K562 (cell line): Measurements from ENCODE around the gene DACT1. TPM values are rescaled to one million over a fixed set of nuclear protein-coding genes. Genes with fewer than 3 reads are reported as not detected.

ENCODE experiments used
- ATAC-seq: fragments of 200-7000 bp; cut with Tn5 transposase; 3 replicates; pipeline ENCODE4 v1.9.1; 2020; ENCODE audit warnings: moderate library complexity
- BruUV-seq: library from RNA; stranded (reverse); fragments of 400-500 nt; replicated peaks from 2 replicates; lab custom pipeline; 2021; lab: Mats Ljungman, UMichigan
- CTCF ChIA-PET: fragments of 300-600 bp; formaldehyde crosslinking; extraction: SDS; loops from one replicate; lab custom pipeline; 2021; ENCODE audit warnings: low intra/inter-chr PET ratio; lab: Yijun Ruan, JAX
- POLR2A ChIA-PET: fragments of 300-600, 350-650 bp; sonication (Branson Sonifier 250); formaldehyde crosslinking; extraction: SDS; loops from one replicate; lab custom pipeline; 2021; ENCODE audit warnings: antibody characterized with exemption, inconsistent platforms; lab: Yijun Ruan, JAX
- DNase-seq, 4 experiments: peaks; one replicate each; pipeline versions ENCODE4 v3.0.0 to v3.0.0-alpha.2; 2011 to 2018; ENCODE audit warnings: low spot score in 3 of 4, mixed read lengths in 3 of 4; ENCODE audit errors: extremely low read depth in 1 of 4
- FAIRE-seq: peaks from 2 replicates; lab custom pipeline; 2011; peaks lifted over from hg19 to GRCh38; lab: Jason Lieb, UNC
- H2AFZ ChIP-seq: 2 replicates; pipeline ENCODE4 v1.6.0; 2011; ENCODE audit warnings: low read depth, low read length, control low read depth, inconsistent platforms
- H3K27ac ChIP-seq: fragments of 200-600 bp; 3 replicates; pipeline ENCODE4 v1.8.0; 2011; ENCODE audit warnings: low read depth, mild to moderate bottlenecking, control low read depth, inconsistent platforms, low read length, moderate library complexity, mixed read lengths; ENCODE audit errors: extremely low read depth
- H3K27me3 ChIP-seq, 2 experiments: fragments of 300-600 bp in 1 of 2; 2 replicates in 1 of 2; 3 replicates in 1 of 2; pipeline versions ENCODE4 v1.6.0 to v1.8.0; 2011; ENCODE audit warnings: inconsistent platforms in 2 of 2, low read length in 2 of 2, mild to moderate bottlenecking in 1 of 2, mixed read lengths in 1 of 2, moderate library complexity in 1 of 2; ENCODE audit not compliant: control insufficient read depth in 2 of 2, insufficient read depth in 2 of 2
- H3K36me3 ChIP-seq: fragments of 300-600 bp; 3 replicates; pipeline ENCODE4 v1.8.0; 2011; ENCODE audit warnings: mild to moderate bottlenecking, low read length, inconsistent platforms; ENCODE audit not compliant: control insufficient read depth, insufficient read depth
- H3K4me1 ChIP-seq, 2 experiments: fragments of 200-600 bp in 1 of 2; replicated peaks in 1 of 2; 2 replicates in 1 of 2; 3 replicates in 1 of 2; pipeline versions ENCODE4 v1.5.1 to v1.8.0; 2011; ENCODE audit warnings: inconsistent platforms in 2 of 2, low read length in 2 of 2, mild to moderate bottlenecking in 1 of 2, mixed read lengths in 1 of 2, moderate library complexity in 1 of 2; ENCODE audit not compliant: control insufficient read depth in 2 of 2, insufficient read depth in 2 of 2
- H3K4me2 ChIP-seq: 2 replicates; pipeline ENCODE4 v1.6.1; 2011; ENCODE audit warnings: low read length, control low read depth, inconsistent platforms, mixed read lengths; ENCODE audit not compliant: insufficient read depth
- H3K4me3 ChIP-seq: fragments of 200-600 bp; sonication (generic), shearing (Covaris generic); 2 replicates; pipeline ENCODE4 v1.5.1; 2016; ENCODE audit warnings: control low read depth, inconsistent platforms
- H3K79me2 ChIP-seq: fragments of 200-600 bp; 3 replicates; pipeline ENCODE4 v1.8.0; 2011; ENCODE audit warnings: low read length, inconsistent platforms; ENCODE audit not compliant: control insufficient read depth, insufficient read depth
- H3K9ac ChIP-seq, 2 experiments: 2 replicates each; pipeline versions ENCODE4 v1.6.0 to v1.6.1; 2011; ENCODE audit warnings: low read depth in 2 of 2, low read length in 2 of 2, control low read depth in 1 of 2, inconsistent platforms in 1 of 2, mild to moderate bottlenecking in 1 of 2, mixed read lengths in 1 of 2; ENCODE audit not compliant: insufficient read depth in 1 of 2
- H3K9me1 ChIP-seq: one replicate; pipeline ENCODE4 v1.6.0; 2011; ENCODE audit warnings: inconsistent platforms, mild to moderate bottlenecking, low read length, moderate library complexity; ENCODE audit not compliant: control insufficient read depth, insufficient read depth
- H3K9me3 ChIP-seq: replicated peaks from 2 replicates; pipeline ENCODE4 v1.5.1; 2011; ENCODE audit warnings: low read depth, low read length, inconsistent platforms; ENCODE audit not compliant: control insufficient read depth, insufficient read depth
- H4K20me1 ChIP-seq: replicated peaks from 2 replicates; pipeline ENCODE4 v1.6.1; 2011; ENCODE audit warnings: low read length, inconsistent platforms, mixed read lengths; ENCODE audit not compliant: control insufficient read depth, insufficient read depth
- CUX1 ChIP-seq: fragments of 200-800 bp; sonication (Bioruptor generic); IDR thresholded peaks from 2 replicates; pipeline ENCODE4 v1.6.1; 2016; ENCODE audit warnings: missing genetic modification characterization, missing compliant biosample characterization
- FIP1L1 ChIP-seq: fragments of 200-400 bp; formaldehyde crosslinking; IDR thresholded peaks from 2 replicates; pipeline ENCODE4 v1.6.1; 2018; ENCODE audit warnings: mild to moderate bottlenecking, low read depth, low read length; ENCODE audit not compliant: poor library complexity, severe bottlenecking
- GATA2 ChIP-seq: sonication (generic); formaldehyde crosslinking; IDR thresholded peaks from 2 replicates; pipeline ENCODE4 v1.4.0; 2020; ENCODE audit warnings: mild to moderate bottlenecking, missing genetic modification reagents
- HEY1 ChIP-seq: fragments of 250-450 bp; sonication (Bioruptor Pico); IDR thresholded peaks from 2 replicates; pipeline ENCODE4 v1.5.0; 2020; ENCODE audit warnings: mild to moderate bottlenecking, moderate library complexity, borderline replicate concordance
- HNRNPUL1 ChIP-seq: fragments of 200-400 bp; formaldehyde crosslinking; IDR thresholded peaks from 2 replicates; pipeline ENCODE4 v1.6.1; 2017; ENCODE audit warnings: low read length
- LCOR ChIP-seq: sonication (generic); formaldehyde crosslinking; IDR thresholded peaks from 2 replicates; pipeline ENCODE4 v1.8.0; 2022; ENCODE audit warnings: mild to moderate bottlenecking, missing genetic modification reagents
- NCOR1 ChIP-seq: fragments of 450-650 bp; IDR thresholded peaks from 2 replicates; pipeline ENCODE4 v1.6.1; 2016; ENCODE audit warnings: mild to moderate bottlenecking, moderate library complexity
- NFATC3 ChIP-seq: fragments of 450-650 bp; IDR thresholded peaks from 2 replicates; pipeline ENCODE4 v1.6.1; 2017; ENCODE audit warnings: mild to moderate bottlenecking
- PTTG1 ChIP-seq: fragments of 450-650 bp; IDR thresholded peaks from 2 replicates; pipeline ENCODE4 v1.6.1; 2016; ENCODE audit warnings: low read depth, mild to moderate bottlenecking, missing genetic modification characterization, missing compliant biosample characterization
- RFX1 ChIP-seq: fragments of 450-650 bp; IDR thresholded peaks from 2 replicates; pipeline ENCODE4 v1.6.1; 2016; ENCODE audit warnings: mild to moderate bottlenecking, moderate library complexity
- TEAD2 ChIP-seq: fragments of 450-650 bp; IDR thresholded peaks from 2 replicates; pipeline ENCODE4 v1.6.1; 2016; ENCODE audit warnings: missing genetic modification characterization, control low read depth, missing compliant biosample characterization
- THRA ChIP-seq: fragments of 450-650 bp; IDR thresholded peaks from 2 replicates; pipeline ENCODE4 v1.6.1; 2017; ENCODE audit warnings: mild to moderate bottlenecking, moderate library complexity
- YY1 ChIP-seq, 3 experiments: IDR thresholded peaks; 2 replicates each; pipeline ENCODE4 v1.6.1; 2011; ENCODE audit warnings: low read length in 2 of 3, mild to moderate bottlenecking in 2 of 3, moderate library complexity in 2 of 3, borderline replicate concordance in 1 of 3, control low read depth in 1 of 3, low read depth in 1 of 3; ENCODE audit not compliant: insufficient read depth in 3 of 3, insufficient replicate concordance in 2 of 3, control insufficient read depth in 1 of 3, insufficient read length in 1 of 3; ENCODE audit errors: extremely low read depth in 1 of 3
- ZNF121 ChIP-seq: sonication (generic); formaldehyde crosslinking; conservative IDR thresholded peaks from 2 replicates; pipeline ENCODE4 v1.8.0; 2022; ENCODE audit warnings: missing genetic modification reagents
- ZNF197 ChIP-seq: fragments of 200-800 bp; sonication (Bioruptor generic); IDR thresholded peaks from 2 replicates; pipeline ENCODE4 v1.6.1; 2016; ENCODE audit warnings: low read depth, missing genetic modification characterization, missing compliant biosample characterization
- ZNF75A ChIP-seq: fragments of 450-650 bp; formaldehyde crosslinking; IDR thresholded peaks from 2 replicates; pipeline ENCODE4 v1.4.0; 2020; ENCODE audit warnings: mild to moderate bottlenecking
- WGBS: fragments of 100-300 bp; shearing (Covaris generic); methylation state at CpG from one replicate; pipeline ENCODE4 v1.1.6; 2016; ENCODE audit warnings: low coverage, mixed read lengths; ENCODE audit not compliant: insufficient coverage; ENCODE audit errors: missing lambda C conversion rate; 5-methylcytosine and 5-hydroxymethylcytosine counted together
- in situ Hi-C: fragments of 300-500 bp; cut with MboI; formaldehyde crosslinking; loops from 4 replicates; pipeline ENCODE4 v1.15.0; 2018; ENCODE audit warnings: inconsistent platforms, mixed read lengths
- intact Hi-C: fragments of 100-400 bp; cut with micrococcal nuclease; formaldehyde crosslinking; loops from 2 replicates; pipeline ENCODE4 v1.14.2; 2022
- polyA plus RNA-seq, 8 experiments: library from polyadenylated mRNA; depleted of rRNA in 4 of 8; stranded (reverse) in 5 of 8; unstranded in 3 of 8; fragments of >200 nt; fragmentation: Nextera tagmentation in 2 of 8; fragmentation: Illumina TruSeq in 1 of 8; extraction: Ambion mirVana in 2 of 8; extraction: Trizol in 1 of 8; gene quantifications; 2 replicates each; pipeline versions ENCODE4 v1.2.1 to v1.2.3, GENCODE V29; 2011 to 2014; ENCODE audit warnings: inconsistent platforms in 1 of 8, missing spikeins in 1 of 8
- total RNA-seq, 7 experiments: library from RNA; depleted of rRNA in 6 of 7; stranded (reverse); fragments of >200 nt in 6 of 7; fragmentation: Illumina TruSeq in 2 of 7; extraction: Trizol in 2 of 7; gene quantifications; 2 replicates each; pipeline versions ENCODE4 v1.2.1 to v1.2.3, GENCODE V29; 2011 to 2021; ENCODE audit warnings: low replicate concordance in 1 of 7
- TF ChIP-seq, protein P1 (sequence below): sonication (generic); formaldehyde crosslinking; IDR thresholded peaks from 2 replicates; pipeline ENCODE4 v1.8.1; 2023; ENCODE audit warnings: mild to moderate bottlenecking, missing genetic modification reagents

Gene DACT1
- total and polyA plus RNA-seq, 9 of the 15 experiments (the other 6 are each of a cell fraction or from before 2014, with no cell fraction given) = 0.07 to 0.30 (median 0.13) TPM

DNA sequence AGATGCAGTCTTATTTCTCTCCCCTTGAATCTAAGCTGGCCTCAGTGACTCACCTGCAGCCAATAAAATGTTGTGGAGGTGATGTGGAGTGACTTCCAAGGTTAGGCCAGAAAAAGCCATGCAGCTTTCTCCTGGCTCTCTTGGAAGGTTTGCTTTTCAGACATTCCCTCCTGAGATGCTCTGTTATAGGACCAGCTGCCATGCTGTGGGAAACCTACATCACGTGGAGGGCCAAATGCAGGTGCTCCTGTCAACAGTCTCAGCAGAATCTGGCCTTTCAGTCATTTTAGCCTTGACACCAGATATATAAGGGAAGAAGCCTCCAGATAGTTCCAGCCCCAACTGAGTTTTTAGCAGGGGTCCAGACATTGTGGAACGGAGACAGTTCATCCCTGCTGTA is 38.1 kb upstream of the DACT1 start:
- POLR2A ChIA-PET = no interaction called here
- in situ Hi-C loops = no loop called here
- no peaks in the 10 kb centered on the region for H3K9me3 ChIP-seq
- no peak overlapping the region for H3K9ac ChIP-seq
- H3K4me2 ChIP-seq = no peak overlapping the region
- no peaks in the 10 kb centered on the region for H4K20me1 ChIP-seq
- H3K4me3 ChIP-seq = no peak overlapping the region
- H3K4me1 ChIP-seq = no peaks in the 10 kb centered on the region
- no peaks in the 10 kb centered on the region for H3K9me1 ChIP-seq
- no peak overlapping the region for H3K27ac ChIP-seq
- 0% methylated on average over 2 of the region's 2 CpGs for WGBS
- BruUV-seq = no TSS peak
- no peaks in the 10 kb centered on the region for H3K36me3 ChIP-seq
- no peaks in the 10 kb centered on the region for H3K27me3 ChIP-seq
- intact Hi-C loops = no loop called here
- ATAC-seq (no peak), FAIRE-seq (no peak), DNase-seq (no peak)
- no peaks in the 10 kb centered on the region for H3K79me2 ChIP-seq
- CTCF ChIA-PET = no interaction called here
- no peak overlapping the region for H2AFZ ChIP-seq
- TF ChIP-seq THRA = no peak
- TF ChIP-seq ZNF197 (CRISPR knock-in tag) = no peak
- no peak for TF ChIP-seq RFX1
- no peak for TF ChIP-seq HEY1 (CRISPR knock-in tag)
- no peak for TF ChIP-seq YY1 (IDR thresholded peaks at IDR 0.05; ENCODE audit: borderline replicate concordance in 1 of 3, control insufficient read depth in 1 of 3, extremely low read depth in 1 of 3, insufficient read depth in 3 of 3, insufficient read length in 1 of 3, insufficient replicate concordance in 2 of 3, low read depth in 1 of 3, low read length in 2 of 3)
- no peak for TF ChIP-seq NFATC3
- no peak for TF ChIP-seq NCOR1
- no peak for TF ChIP-seq ZNF121
- no peak for TF ChIP-seq ZNF75A (CRISPR knock-in tag)
- no peak for TF ChIP-seq GATA2
- TF ChIP-seq FIP1L1 = no peak
- TF ChIP-seq, protein P1, sequence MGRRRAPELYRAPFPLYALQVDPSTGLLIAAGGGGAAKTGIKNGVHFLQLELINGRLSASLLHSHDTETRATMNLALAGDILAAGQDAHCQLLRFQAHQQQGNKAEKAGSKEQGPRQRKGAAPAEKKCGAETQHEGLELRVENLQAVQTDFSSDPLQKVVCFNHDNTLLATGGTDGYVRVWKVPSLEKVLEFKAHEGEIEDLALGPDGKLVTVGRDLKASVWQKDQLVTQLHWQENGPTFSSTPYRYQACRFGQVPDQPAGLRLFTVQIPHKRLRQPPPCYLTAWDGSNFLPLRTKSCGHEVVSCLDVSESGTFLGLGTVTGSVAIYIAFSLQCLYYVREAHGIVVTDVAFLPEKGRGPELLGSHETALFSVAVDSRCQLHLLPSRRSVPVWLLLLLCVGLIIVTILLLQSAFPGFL (CRISPR knock-in tag) = no peak
- TF ChIP-seq CUX1 (CRISPR knock-in tag) = no peak
- no peak for TF ChIP-seq PTTG1 (tag)
- TF ChIP-seq LCOR (CRISPR knock-in tag) = no peak
- TF ChIP-seq HNRNPUL1 = no peak
- no peak for TF ChIP-seq TEAD2
